Suppressor macrophage (primary cell): ENCODE measurements around the gene PARD3.
A peak's percentile ranks its signal among the peaks of the same experiment; 100 is the strongest.

Experiments used
- DNase-seq, 4 experiments: peaks; one replicate each; pipeline ENCODE4 v3.0.0-alpha.2; 2020 to 2022

PARD3 gene

GRCh38 chr10:34609287-34609940 is 205.7 kb downstream of the PARD3 start:
- DNase-seq = no peak

GRCh38 chr10:34607894-34608293 is 207.2 kb downstream of the PARD3 start:
- no peak for DNase-seq

DNA sequence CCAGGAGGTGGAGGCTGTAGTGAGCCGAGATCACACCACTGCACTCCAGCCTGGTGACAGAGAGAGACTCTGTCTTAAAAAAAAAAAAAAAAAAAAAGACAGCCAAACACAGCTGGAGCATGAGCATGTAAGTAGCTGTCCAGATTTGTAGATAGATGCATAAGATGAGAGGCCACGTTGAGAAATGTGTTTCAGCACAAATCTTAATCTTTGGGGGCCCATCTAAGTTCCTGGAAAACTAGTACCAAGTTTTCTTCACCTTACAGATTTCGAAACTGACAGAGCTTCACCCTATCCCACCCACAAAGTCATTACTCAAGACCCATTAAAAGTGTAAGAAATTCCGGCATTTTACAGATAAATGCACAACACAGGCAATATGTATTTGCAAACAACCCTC is 208.2 kb downstream of the PARD3 start:
- DNase-seq = no peak

- DNase-seq = no peak
Observed at GRCh38 chr10:34602478-34602877, 212.6 kb downstream of the PARD3 start.

GRCh38 chr10:34601691-34602090 is 213.4 kb downstream of the PARD3 start:
- no peak for DNase-seq

GRCh38 chr10:34599026-34599795 is 215.9 kb downstream of the PARD3 start:
- DNase-seq = no peak

GRCh38 chr10:34596351-34596750 is 218.7 kb downstream of the PARD3 start:
- peak; percentile 26 to 59 (median 44) for DNase-seq

DNA sequence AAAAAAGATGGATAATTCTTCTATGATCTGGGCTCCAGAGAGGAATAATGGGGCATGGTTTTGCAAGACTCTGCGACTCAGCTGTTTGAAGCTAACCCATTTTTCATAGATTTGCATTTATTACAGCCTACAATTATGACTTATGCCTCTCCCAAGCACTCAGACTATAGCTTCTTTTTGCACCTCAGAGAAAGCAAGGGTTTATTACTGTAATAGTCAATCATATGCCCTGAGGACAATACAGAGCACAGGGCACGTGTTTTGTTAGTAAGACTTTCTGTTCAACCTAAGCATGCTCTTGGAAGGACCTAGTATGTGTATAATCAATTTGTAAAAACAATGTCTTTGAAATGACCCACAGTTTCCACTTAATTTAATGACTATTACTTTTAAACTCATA is 221.2 kb downstream of the PARD3 start:
- DNase-seq = no peak

DNA sequence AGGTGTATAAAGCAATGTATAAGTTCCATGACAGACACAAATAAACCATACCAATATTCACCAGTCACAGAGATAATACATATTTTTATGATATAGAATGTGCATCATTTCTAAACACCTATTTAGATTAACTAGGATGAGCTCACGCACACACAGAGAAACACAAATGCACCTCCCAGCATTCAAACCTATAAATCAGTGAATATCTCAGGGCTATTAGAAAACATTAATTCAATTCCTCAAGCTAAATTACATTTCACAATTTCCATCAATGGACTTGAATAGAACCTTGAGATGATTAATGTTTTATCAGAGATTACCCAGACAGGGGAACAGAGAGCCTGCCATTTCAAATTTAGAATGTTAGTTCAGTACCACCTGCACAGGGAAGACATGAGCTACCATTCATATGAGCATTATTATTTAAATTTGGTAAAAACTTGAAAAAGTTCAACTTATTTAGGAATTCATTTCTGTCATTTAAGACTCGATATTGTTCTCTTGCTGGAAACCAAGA is 221.7 kb downstream of the PARD3 start:
- no peak for DNase-seq

GRCh38 chr10:34590793-34591192 is 224.3 kb downstream of the PARD3 start:
- no peak for DNase-seq

GRCh38 chr10:34589275-34589674 is 225.8 kb downstream of the PARD3 start:
- DNase-seq = no peak

DNA sequence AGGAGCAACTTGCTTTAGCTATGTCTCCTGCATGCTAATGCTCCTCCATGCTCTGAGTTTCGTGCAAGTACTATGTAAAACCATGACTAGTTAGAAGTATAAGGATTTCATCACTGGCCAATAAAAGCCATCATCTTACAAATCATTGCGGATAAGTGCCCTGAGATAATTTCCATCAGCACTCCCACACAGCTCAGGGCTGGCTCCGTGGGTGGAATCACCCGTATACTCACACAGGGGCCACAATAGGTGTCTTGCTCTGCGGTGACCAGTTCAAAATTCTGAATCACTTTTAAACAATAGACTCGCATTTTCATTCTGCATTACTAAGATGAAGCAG is 227.4 kb downstream of the PARD3 start:
- DNase-seq = no peak

GRCh38 chr10:34587002-34587679 is 228.0 kb downstream of the PARD3 start:
- DNase-seq = no peak

GRCh38 chr10:34585422-34586112 is 229.5 kb downstream of the PARD3 start:
- no peak for DNase-seq

GRCh38 chr10:34584164-34584563 is 230.9 kb downstream of the PARD3 start:
- DNase-seq = peak; percentile 44 to 76 (median 57)

DNA sequence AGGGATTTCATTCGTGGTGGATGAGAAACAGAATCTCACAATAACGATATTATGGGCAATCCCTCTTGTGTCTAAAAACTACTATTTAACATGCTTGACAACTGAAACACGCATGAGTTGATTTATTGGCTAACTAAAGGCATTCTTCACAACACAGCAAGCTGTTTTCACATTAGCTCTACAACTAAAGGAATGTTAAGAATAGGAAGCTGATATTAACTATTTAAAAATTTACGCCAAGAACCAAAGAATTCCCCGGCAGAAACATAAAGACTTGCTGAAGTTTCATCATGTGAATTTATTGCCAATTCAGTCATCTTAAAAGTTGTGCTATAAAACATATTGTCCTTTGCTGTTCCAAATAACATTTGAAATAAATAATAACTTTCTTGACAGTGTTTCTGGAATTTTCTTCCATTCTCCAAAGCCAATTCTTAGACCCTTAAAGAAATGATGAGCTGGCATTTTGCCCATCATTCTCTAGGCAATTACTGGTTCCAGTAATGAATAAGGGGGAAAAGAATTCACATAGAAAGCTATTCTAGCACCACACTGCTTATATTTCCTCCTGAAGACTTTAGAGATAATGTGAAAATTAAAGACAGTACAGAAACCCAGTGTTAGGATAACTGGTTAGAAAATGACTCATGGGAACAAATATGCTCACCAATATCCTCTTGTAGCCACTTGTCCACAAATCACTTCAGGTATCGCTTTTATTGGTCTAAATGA is 233.1 kb downstream of the PARD3 start:
- no peak for DNase-seq

- DNase-seq = no peak
Observed at GRCh38 chr10:34580643-34581042, 234.5 kb downstream of the PARD3 start.

DNA sequence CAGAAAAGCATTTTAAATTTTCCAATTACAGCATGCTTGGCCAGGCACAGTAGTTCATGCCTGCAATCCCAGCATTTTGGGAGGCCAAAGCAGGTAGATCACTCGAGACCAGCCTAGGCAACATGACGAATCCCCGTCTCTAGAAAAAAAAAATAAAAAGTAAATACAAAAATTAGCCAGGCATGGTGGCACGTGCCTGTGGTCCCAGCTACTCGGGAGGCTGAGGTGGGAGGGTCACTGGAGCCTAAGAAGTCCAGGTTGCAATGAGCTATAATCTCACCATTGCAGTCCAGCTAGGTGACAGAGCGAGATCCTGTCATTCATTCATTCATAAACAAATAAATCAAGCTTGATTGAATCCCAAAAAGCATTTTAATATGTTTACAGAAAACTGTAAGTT is 234.9 kb downstream of the PARD3 start:
- no peak for DNase-seq

- no peak for DNase-seq
Observed at GRCh38 chr10:34578468-34578867, 236.6 kb downstream of the PARD3 start.

DNA sequence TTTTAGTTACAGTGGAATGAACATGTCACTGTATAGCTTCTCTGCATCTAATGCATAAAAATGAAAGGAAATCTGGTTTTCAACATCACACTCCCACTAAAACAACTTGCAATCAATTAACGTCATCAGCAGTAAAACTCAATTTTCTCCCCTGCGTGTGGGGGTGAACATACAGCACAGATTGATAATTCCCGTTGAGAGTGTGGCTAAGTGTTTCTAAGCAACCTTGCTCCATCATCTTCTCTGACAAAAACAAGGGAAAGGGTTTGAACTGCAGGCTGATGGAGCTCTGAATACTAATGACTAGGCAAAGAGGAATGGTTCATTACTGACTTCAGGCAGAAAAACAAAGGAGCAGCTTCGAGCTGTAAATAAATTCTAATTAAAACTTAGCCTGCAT is 238.3 kb downstream of the PARD3 start:
- DNase-seq = no peak

DNA sequence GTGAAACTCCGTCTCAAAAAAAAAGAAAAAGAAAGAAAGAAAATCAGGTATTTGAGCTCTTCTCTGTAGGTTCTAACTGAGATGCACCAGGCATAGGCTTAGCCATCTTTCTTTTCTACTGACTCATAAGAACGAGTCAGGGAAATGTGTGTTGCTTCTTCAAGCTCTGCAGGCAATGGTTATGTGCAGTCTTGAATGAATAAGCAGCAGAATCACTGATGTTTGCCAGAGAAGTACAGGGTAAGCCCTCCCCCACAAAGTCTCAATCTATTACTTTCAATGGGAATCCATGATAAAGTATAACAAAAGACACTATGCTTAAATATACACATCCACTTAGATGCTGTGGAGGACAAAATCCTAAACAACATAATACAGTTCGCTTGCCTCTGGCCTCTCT is 239.2 kb downstream of the PARD3 start:
- DNase-seq = no peak

- no peak for DNase-seq
Observed at GRCh38 chr10:34574353-34574934, 240.7 kb downstream of the PARD3 start.
